ENCODE measurements around the gene USP34.

DNA sequence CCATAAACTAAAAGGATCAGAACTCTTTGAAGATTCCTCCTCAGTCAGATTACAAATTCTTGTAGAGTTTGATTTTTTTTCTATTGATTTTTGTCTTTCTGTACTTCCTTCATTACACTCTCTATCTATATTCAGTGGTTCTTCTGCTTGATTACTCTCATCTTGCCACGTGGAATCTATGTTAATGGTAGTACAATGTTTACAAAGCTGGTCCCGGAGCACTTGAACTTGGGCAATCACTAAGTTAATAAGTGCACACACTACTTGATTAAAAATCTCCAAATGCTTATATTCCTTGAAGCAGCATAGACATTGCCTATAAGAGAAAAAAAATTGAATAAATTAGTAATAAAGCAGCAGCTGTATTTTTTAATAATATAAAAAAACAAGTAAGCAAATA, 65.1 kb downstream of the USP34 start:
- TF ChIP-seq, protein P1, sequence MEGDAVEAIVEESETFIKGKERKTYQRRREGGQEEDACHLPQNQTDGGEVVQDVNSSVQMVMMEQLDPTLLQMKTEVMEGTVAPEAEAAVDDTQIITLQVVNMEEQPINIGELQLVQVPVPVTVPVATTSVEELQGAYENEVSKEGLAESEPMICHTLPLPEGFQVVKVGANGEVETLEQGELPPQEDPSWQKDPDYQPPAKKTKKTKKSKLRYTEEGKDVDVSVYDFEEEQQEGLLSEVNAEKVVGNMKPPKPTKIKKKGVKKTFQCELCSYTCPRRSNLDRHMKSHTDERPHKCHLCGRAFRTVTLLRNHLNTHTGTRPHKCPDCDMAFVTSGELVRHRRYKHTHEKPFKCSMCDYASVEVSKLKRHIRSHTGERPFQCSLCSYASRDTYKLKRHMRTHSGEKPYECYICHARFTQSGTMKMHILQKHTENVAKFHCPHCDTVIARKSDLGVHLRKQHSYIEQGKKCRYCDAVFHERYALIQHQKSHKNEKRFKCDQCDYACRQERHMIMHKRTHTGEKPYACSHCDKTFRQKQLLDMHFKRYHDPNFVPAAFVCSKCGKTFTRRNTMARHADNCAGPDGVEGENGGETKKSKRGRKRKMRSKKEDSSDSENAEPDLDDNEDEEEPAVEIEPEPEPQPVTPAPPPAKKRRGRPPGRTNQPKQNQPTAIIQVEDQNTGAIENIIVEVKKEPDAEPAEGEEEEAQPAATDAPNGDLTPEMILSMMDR (conservative IDR thresholded peaks at IDR 0.05; ENCODE audit: low read depth in 2 of 2): no peak
- TF ChIP-seq JUNB (IDR thresholded peaks at IDR 0.05; ENCODE audit: unreplicated experiment): no peak
- TF ChIP-seq ETS1 (IDR thresholded peaks at IDR 0.05): no peak
- no peak for TF ChIP-seq POLR2AphosphoS5 (IDR thresholded peaks at IDR 0.05; ENCODE audit: low read depth)
- TF ChIP-seq CREB1 (CRISPR knock-in tag; IDR thresholded peaks at IDR 0.05; ENCODE audit: low read depth): no peak
- TF ChIP-seq EZH2phosphoT487 (IDR thresholded peaks at IDR 0.05; ENCODE audit: unreplicated experiment): no peak
- no peak for TF ChIP-seq EZH2 (IDR thresholded peaks at IDR 0.05; ENCODE audit: low read depth, unreplicated experiment)
- no peak for TF ChIP-seq REST (IDR thresholded peaks at IDR 0.05; ENCODE audit: unreplicated experiment)
- no peak for TF ChIP-seq NANOG (IDR thresholded peaks at IDR 0.05; ENCODE audit: borderline replicate concordance)
- TF ChIP-seq, protein P2, sequence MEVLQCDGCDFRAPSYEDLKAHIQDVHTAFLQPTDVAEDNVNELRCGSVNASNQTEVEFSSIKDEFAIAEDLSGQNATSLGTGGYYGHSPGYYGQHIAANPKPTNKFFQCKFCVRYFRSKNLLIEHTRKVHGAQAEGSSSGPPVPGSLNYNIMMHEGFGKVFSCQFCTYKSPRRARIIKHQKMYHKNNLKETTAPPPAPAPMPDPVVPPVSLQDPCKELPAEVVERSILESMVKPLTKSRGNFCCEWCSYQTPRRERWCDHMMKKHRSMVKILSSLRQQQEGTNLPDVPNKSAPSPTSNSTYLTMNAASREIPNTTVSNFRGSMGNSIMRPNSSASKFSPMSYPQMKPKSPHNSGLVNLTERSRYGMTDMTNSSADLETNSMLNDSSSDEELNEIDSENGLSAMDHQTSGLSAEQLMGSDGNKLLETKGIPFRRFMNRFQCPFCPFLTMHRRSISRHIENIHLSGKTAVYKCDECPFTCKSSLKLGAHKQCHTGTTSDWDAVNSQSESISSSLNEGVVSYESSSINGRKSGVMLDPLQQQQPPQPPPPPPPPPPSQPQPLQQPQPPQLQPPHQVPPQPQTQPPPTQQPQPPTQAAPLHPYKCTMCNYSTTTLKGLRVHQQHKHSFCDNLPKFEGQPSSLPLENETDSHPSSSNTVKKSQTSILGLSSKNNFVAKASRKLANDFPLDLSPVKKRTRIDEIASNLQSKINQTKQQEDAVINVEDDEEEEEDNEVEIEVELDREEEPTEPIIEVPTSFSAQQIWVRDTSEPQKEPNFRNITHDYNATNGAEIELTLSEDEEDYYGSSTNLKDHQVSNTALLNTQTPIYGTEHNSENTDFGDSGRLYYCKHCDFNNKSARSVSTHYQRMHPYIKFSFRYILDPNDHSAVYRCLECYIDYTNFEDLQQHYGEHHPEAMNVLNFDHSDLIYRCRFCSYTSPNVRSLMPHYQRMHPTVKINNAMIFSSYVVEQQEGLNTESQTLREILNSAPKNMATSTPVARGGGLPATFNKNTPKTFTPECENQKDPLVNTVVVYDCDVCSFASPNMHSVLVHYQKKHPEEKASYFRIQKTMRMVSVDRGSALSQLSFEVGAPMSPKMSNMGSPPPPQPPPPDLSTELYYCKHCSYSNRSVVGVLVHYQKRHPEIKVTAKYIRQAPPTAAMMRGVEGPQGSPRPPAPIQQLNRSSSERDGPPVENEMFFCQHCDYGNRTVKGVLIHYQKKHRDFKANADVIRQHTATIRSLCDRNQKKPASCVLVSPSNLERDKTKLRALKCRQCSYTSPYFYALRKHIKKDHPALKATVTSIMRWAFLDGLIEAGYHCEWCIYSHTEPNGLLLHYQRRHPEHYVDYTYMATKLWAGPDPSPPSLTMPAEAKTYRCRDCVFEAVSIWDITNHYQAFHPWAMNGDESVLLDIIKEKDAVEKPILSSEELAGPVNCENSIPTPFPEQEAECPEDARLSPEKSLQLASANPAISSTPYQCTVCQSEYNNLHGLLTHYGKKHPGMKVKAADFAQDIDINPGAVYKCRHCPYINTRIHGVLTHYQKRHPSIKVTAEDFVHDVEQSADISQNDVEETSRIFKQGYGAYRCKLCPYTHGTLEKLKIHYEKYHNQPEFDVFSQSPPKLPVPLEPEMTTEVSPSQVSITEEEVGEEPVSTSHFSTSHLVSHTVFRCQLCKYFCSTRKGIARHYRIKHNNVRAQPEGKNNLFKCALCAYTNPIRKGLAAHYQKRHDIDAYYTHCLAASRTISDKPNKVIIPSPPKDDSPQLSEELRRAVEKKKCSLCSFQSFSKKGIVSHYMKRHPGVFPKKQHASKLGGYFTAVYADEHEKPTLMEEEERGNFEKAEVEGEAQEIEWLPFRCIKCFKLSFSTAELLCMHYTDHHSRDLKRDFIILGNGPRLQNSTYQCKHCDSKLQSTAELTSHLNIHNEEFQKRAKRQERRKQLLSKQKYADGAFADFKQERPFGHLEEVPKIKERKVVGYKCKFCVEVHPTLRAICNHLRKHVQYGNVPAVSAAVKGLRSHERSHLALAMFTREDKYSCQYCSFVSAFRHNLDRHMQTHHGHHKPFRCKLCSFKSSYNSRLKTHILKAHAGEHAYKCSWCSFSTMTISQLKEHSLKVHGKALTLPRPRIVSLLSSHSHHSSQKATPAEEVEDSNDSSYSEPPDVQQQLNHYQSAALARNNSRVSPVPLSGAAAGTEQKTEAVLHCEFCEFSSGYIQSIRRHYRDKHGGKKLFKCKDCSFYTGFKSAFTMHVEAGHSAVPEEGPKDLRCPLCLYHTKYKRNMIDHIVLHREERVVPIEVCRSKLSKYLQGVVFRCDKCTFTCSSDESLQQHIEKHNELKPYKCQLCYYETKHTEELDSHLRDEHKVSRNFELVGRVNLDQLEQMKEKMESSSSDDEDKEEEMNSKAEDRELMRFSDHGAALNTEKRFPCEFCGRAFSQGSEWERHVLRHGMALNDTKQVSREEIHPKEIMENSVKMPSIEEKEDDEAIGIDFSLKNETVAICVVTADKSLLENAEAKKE (CRISPR knock-in tag; IDR thresholded peaks at IDR 0.05): no peak
- TF ChIP-seq ZNF114 (CRISPR knock-in tag; IDR thresholded peaks at IDR 0.05): no peak
- no peak for TF ChIP-seq STAT1 (IDR thresholded peaks at IDR 0.05; ENCODE audit: unreplicated experiment)
- TF ChIP-seq ZNF331 (CRISPR knock-in tag; IDR thresholded peaks at IDR 0.05; ENCODE audit: low read depth): no peak
